Measurements from ENCODE around the gene AP1S1.

DNA sequence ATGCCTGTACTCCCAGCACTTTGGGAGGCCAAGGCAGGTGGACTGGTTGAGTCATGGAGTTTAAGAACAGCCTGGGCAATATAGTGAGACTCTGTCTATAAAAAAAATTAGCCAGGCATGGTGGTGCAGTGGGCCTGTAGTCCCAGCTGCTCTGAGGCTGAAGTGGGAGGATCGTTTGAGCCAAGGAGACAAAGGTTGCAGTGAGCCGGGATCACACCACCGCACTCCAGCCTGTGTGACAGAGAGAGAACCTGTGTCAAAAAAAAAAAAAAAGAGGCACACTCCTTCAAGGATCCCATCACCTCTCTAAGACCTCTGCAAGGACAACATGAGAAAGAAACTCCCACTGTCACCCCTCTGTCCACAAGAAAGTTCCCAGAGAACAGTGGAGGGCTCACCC lies 21.4 kb downstream of the AP1S1 start:
- TF ChIP-seq GATA3 (IDR thresholded peaks at IDR 0.05; ENCODE audit: low read depth, low read length) (no peak), GATA2 (IDR thresholded peaks at IDR 0.05; ENCODE audit: low read depth, low read length) (no peak)
